HuH-7 (cell line): ENCODE results near the gene CDC42SE2.
"Not testable (repeated sequence)": the region's sequence is repeated elsewhere in the genome, so short reads cannot be mapped to it uniquely, and the experiment has no call there.

ENCODE experiments used
- DNase-seq: peaks from one replicate; pipeline ENCODE4 v3.0.0; 2011; ENCODE audit warnings: low spot score

Gene CDC42SE2

DNA sequence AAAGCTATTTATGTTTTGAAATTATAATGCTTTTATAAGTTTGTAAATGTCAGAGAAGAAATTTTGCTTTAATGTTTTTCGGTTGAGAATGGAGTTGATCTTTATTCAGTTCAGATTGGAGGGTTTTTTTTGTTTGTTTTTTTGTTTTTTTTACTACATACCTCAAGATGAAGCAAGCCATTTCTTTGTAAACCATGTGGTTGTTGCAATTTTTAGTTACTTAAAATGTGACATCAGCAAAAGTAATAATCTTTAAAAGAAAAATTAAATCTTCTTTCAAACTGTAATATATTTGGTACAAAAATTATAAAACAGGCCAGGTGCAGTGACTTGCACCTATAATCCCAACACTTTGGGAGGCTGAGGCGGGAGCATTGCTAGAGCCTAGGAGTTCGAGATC is 102.6 kb downstream of the CDC42SE2 start:
- no peak for DNase-seq

DNA sequence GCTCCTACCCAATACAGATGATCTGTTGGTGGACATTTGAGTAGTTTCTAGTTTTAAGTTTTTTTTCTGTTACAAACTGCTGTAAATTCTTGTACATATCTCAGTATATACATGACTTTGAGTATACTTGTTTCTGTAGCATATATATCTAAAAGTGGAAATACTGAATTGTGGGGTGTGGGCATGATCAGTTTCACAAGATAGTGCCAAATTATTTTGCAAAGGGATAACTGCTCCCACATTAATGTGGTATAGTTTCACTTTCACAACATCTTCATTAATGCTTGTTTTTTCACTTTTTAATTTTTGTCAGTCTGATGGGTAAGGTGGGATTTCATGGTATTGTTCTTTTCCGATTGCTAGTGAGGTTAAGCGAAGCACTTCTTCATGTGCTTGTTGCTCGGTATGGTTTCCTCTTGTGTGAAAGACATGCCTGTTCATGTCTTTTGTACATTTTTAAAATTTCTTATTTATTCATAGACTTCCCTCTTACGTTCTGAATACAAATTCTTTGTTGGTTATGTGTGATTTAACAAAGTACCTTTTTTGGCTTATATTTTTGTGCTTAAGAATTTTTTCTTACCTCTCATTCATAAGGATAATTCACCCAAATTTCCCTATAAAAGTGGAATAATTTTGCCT is 103.5 kb downstream of the CDC42SE2 start:
- no peak for DNase-seq

DNA sequence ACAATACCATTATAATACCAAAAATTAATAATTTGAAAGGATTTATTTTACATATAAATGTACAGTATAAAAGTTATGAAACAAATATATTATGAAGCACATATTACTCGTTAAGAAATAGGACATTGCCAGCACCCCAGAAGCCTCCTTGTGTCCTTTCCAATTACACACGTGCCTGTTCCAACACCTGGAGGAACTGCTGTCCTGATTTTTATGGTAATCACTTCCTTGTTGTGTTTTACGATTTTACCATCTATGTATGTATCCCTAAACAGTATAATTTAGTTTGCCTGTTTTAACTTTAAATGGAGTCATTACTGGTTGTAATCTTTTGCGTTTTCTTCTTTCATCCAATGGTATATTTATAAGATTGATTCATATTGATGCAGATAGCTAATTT is 105.0 kb downstream of the CDC42SE2 start:
- no peak for DNase-seq

DNA sequence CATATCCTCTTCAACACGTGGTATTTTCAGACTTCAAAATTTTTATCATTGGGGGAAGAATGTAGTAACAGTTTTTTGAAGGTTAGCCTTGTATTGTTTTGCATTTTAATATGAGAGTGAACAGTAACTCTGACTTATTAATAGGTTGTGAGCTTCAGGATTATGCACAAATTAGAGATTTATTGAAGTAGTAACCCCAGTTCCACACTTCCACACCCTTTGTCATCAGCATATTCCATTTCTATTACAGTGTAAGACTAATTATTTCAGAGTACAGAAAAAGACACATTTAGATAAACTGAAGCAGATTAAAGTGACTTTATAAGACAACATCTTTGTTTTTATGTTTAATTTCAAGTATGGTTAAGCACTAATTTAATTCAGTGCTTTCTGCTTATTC is 105.7 kb downstream of the CDC42SE2 start:
- DNase-seq = no peak

DNA sequence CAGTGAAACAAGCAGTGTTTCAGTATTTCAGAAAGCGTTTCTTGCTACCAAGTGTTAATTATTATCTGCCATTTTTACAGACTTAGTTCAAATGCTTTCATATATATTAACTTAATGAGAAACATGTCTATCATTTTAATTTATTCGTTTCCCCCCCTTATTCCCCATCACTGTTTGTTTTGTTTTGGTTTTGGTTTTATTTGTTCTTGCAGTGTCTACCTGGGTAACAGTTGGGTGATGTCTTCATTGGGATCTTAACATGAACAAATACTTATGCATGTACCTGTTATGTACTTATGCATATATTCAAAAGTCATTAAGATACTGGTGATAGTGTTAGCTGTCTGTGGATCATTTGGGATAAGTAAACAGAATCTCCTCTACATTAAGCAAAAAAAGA is 108.0 kb downstream of the CDC42SE2 start:
- DNase-seq = no peak

DNA sequence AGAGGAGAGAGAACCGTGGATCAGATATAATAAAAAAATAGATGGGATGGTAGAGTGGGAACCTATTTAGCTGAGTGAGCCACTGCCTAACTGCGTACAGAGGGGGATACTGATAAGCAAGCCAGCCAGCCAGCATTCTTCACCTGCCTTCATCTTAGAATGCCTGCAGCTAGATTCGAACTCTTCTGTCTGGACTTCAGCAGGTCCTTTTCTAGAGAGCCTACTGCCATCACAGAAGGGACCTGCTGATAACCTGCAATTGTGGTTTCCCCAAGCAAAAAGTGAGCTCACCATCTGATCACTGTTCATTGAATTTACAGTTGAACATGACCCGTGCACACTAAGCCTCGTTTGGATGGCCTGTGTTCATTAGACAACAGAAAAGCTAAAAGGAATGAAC is 109.4 kb downstream of the CDC42SE2 start:
- no peak for DNase-seq

DNA sequence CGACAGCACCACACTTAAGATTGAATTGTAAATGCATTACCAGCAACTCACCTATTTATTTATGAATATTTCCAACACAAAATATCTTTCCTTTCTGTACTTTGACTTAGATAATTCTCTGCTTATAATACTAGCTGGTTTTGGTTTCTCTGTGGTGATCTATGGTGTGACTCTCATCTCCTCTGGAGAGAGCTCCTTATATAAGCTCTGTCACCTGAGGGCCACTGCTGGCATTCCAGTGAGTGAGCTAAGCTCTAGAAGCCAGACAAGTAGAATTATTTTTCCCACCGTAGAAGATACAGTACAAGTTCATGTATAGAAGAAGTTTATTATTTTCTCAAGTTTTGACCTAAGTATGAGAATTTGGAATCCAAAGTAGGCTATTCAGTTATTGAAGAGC is 111.5 kb downstream of the CDC42SE2 start:
- no peak for DNase-seq

DNA sequence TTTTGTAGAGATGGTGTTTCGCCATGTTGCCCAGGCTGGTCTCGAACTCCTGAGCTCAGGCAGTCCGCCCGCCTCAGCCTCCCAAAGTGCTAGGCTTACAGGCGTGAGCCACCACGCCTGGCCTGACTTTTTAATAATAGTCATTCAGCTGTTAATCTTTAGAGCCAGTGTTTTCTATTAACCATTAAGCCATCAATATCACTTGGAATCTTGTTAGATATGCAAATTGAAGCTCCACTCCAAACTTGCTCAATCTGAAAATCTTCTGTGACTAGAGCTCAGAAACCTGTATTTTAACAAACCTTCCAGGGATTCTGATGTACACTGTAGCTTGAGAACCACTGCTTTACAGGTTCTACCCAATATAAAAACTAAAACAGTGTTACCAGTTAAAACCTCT is 113.5 kb downstream of the CDC42SE2 start:
- DNase-seq = no peak

DNA sequence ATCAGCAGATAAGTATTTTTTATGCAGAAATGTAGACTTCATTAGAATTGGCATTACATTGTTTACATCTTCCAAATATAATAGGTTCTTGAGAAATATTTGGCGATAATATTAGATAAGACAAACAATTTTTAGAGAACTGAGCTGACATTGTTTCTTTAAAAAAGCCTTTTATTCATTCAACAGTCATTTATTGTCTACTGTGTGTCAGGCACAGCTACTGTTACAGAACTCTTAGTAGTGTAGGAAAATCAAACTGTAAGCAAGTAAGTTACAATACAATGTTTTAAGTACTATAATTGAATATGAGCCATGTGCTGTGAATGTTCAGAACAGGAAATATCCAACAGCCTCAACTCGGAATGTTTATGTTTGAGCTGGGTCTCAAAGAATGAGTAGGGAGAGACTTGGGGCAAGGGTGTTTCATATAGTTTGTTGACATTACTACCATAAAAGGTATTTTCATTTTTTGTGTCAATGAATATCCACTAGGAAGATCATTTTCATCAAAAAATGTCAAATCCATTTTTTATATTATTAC is 114.0 kb downstream of the CDC42SE2 start:
- DNase-seq = no peak

DNA sequence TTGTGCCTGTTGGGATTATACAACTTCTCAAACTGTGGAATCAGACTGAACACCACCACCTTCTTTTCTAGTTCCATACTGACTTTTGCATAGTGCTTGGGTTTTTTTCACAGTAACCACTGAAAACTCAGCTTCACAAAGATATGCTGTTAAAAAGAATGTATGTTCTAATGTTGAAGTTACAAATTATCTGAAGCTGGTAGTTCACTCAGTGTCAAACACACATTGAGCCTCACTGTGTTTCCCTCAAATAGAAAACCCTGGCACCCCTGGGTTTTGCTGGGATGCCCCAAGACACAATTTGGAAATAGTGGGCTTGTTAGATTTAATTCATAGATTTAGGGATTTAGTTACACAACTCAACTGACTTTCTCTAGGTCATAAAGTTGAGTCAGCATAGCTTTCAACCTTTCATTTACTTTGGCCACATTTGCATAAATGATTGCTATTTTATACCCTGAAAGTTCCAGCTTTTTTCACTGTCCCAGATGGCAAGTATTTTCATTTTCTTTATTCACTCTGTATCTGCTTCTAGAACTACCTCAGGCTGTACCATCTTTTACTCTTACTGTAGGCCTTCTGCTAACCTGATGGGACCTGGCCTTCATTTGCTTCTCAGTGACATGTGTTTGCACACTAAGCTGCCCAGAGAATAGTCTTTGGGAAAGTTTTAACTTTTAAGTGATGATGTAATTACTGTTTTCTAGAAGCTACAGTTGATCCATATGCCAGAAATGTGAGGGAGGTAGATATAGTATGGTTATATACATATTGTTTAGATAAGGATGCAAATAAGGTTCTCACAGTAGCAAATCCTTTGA is 115.1 kb downstream of the CDC42SE2 start:
- DNase-seq = no peak

DNA sequence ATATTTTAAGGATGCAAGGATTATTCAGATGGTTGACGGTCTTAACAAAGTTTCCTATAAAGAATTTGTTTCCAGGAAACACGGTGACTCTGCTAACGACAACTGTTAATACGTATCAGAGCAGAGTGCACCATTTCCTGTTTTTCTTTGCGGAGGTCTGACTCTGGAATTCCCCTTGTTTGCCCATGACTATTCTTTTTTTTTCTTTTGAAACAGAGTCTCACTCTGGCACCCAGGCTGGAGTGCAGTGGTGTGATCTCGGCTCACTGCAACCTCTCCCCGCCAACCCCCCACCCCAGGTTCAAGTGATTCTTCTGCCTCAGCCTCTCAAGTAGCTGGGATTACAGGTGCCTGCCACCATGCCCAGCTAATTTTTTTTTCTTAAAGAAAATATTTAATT is 115.9 kb downstream of the CDC42SE2 start:
- no peak for DNase-seq

DNA sequence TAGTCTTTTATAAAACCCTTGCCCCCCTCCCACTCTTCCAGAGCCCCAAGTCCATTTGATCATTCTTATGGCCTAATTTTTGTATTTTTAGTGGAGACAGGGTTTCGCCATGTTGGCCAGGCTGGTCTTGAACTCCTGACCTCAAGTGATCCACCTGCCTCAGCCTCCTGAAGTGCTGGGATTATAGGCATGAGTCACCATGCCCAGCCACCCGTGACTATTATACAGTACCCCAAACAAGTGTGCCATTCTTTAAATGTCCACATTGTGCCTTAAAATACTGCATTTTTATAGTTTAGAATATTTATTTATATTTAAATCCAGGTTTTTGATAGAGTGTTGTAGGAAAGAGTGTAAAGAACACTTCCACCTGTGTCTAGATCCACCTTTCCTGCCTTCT is 116.4 kb downstream of the CDC42SE2 start:
- DNase-seq = not testable (repeated sequence)

DNA sequence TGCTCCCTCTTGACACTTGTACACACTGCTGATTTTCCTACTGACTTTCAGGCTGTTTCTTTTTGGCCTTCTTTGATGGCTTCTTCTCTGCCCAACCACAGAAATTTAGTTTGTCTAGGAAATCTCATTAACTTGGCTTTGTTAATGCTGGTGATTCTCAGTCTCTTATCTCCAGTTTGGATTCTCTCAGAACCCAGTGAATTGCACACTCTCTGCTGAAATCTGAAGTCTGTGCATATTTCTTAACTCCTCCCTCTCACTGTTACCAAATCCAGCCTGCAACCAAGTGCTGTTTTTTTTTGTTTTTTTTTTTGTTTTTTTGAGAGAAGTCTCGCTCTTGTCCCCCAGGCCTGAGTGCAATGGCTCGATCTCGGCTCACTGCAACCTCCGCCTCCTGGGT is 117.2 kb downstream of the CDC42SE2 start:
- DNase-seq = no peak

DNA sequence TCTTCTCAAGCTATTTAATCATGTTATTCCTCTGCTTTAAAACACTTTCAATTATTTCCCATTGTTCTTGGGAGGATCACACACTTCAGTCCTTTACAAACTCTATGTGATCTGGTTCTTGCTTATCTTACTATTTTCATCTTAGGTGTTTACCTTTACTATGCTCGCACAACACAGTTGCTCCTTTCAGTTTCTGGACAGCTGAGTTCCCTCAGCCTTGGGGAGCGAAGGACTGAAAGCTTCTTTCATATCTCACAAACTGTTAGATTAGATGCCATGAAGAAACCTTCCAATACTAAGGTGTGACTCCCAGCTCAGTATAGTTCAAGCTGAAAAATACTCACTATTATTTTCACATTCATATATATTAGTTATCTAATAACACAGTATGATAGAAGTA is 117.9 kb downstream of the CDC42SE2 start:
- no peak for DNase-seq

DNA sequence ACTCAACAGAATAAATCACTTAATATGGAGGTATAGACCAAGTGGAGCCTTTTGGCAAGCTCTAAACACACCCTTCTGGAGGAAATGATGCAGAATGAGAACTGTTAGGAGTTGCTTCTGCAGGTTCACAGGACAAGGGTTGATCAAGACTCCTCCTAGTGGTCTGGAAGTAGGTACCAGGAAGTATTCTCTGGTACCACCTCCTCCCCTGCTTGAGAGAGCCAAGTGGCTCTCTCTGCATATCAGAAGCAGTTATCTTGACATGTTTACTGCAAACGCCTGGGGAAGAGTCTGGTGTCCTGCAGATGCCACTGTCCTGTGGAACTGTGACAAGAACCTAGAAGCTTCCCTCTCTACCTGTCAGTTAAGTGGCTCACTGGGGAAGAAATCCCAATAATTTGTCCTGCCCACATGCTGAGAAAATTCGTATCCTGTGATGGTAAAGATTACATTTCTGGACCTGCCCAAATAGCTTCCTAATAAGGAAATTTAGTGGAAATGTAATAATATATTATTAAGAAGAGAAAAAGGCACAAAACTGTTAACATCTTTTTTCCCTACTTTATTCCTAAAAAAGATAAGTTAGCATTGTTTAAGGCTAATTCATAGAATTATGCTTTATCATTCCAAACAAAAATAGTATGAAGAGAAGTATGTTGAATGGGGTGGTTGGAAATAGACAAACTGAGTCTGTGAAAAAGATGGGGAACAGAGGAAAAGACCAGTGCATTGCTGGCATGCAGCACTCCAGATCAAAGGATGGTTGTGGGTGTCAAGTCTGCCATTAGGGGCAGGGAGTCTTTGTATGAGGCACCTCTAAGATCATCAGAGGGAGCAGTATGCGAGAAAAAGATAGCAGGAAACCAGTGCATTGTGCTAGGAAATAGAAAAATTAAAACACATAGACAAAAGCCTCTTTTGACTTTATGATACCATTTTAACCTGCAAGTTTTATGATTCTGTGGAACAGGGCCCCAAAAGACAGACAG is 118.8 kb downstream of the CDC42SE2 start:
- peak; percentile 36 for DNase-seq

DNA sequence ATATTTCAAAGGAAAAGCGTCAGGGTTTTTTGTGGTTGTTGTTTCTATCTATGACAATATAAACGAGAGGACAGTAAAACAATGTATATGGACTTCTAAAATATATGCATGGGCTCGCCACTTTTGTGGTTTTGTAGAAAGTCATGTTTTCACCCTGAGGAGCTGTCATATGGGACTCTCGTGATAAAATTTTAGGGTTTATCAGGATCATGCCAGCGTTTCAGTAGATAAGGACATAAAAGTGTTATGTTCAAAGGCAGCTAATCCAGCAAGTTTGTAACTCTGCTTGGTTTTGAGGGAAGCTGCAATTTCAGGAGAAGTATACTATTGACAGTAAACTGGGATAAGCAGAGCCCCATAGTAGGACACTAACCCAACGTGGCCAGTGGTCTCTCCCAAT is 120.3 kb downstream of the CDC42SE2 start:
- DNase-seq = no peak

DNA sequence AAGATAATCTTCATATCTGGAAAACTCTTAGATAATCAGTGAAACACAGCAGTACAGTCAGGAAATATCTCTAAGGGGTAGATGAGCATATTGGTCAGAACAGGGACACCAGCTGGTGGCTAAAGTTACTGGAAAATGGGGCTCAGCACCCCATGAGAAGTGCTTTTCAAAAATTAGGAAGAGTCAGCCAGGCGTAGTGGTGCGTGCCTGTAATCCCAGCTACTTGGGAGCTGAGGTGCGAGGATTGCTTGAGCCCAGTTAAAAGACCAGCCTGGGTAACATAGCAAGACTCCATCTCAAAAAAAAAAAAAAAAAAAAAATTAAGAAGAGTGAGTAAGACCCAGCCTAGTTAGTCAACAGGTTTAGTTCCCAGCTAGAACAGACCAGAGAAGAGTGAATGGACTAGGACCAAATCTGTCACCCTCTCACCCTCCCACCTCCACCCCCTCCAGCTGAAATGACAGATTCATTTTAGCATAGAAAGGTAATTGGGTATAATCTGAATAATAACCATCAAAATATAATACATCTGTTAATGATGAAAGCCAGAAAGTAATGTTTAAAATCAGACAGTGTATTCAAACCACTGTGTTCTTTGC is 120.9 kb downstream of the CDC42SE2 start:
- no peak for DNase-seq

DNA sequence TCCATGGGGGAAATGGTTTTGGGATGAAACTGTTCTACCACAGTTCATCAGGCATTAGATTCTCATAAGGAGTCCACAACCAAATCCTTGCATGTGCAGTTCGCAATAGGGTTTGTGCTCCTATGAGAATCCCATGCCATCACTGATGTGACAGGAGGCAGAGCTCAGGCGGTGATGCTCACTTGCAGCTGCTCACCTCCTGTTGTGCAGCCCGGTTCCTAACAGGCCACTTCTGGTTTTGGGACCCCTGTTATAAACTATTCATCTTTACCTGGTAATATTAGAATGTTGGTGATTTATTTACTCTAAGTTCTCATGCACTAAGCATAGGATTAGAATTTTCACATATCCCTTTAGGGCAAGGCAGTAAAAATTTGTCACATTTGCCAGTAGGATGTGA is 122.3 kb downstream of the CDC42SE2 start:
- DNase-seq = no peak

DNA sequence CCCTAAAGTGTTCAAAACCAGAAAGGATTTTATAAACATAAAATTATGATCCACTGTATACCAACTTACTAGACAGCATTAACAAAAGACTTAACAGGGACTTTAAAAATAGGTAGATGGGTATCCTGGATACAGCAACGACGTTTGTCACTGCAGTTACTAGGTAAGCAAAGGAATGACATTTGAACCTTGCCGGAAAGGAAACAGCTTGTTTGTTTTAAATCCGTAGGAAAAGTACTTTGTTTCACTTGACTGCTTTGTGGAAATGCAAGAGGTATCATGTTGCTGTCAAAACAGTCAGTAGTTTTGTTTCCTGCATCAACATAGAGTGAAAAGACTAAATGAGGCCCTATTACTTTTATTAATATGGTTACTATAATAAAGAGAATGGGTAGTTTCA is 122.9 kb downstream of the CDC42SE2 start:
- DNase-seq = peak; percentile 32

DNA sequence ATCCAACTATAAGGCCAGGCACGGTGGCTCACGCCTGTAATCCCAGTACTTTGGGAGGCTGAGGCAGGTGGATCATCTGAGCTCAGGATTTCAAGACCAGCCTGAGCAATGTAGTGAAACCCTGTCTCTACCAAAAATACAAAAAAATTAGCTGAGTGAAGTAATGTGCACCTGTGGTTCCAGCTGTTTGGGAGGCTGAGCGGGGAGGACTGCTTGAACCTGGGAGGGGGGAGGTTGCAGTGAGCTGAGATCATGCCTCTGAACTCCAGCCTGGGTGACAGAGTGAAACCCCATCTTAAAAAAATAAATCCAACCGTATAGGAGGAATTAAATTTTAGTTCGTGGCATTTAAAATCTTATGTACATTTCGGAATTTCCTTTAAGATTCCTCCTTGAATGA is 123.4 kb downstream of the CDC42SE2 start:
- no peak for DNase-seq

DNA sequence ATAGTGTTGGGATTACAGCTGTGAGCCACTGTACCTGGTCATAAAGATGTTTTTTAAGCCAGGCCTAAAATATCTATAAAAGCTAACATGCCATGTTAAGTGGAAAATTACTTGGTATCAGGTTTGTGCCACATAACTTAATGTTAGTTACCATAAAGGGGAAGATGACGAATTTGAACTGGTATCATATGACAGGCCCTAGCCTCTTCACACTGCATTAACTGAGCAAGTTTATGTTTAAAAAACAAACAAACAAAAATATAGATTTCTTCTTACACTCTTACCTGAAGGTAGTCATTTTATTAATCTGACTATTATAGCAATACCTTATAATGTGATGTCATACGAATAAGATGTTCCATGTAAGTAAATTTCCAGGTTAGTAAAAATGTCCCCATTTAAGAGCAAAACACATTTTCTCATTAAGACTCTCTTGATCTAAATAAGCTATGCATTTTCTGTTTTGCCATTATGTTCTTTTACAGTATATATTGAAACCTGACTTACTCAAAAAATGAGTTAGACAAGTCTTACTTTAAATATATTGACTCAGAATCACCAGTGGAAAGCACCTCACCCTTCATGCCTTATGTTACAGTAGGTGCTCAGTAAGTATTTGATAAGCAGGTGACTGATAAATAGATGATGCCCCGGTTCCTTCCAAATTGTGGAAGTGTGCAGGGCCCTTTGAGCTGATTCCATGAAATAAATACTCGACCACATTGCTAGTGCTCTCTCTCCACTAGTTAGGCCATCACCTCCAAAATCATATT is 125.4 kb downstream of the CDC42SE2 start:
- no peak for DNase-seq
